Measurements from ENCODE around the gene COL21A1.

DNA sequence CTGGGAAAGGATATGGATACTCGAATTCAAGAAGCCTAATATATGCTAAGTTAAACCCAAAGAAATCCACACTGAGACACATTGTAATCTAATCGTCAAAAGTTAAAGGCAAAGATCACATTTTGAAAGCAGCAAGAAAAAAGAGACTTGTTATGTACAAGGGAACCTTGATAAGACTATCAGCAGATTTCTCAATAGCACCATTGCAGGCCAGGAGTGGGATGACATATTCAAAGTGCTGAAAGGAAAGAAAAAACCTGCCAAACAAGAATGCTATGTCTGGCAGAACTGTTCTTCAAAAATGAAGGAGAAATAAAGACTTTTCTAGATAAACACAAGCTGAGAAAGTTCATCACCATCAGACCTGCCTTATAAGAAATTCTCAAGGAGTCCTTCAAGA, 75.2 kb downstream of the COL21A1 start:
- TF ChIP-seq, protein P1, sequence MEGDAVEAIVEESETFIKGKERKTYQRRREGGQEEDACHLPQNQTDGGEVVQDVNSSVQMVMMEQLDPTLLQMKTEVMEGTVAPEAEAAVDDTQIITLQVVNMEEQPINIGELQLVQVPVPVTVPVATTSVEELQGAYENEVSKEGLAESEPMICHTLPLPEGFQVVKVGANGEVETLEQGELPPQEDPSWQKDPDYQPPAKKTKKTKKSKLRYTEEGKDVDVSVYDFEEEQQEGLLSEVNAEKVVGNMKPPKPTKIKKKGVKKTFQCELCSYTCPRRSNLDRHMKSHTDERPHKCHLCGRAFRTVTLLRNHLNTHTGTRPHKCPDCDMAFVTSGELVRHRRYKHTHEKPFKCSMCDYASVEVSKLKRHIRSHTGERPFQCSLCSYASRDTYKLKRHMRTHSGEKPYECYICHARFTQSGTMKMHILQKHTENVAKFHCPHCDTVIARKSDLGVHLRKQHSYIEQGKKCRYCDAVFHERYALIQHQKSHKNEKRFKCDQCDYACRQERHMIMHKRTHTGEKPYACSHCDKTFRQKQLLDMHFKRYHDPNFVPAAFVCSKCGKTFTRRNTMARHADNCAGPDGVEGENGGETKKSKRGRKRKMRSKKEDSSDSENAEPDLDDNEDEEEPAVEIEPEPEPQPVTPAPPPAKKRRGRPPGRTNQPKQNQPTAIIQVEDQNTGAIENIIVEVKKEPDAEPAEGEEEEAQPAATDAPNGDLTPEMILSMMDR (IDR thresholded peaks at IDR 0.05; ENCODE audit: insufficient read depth, low read depth, low read length) = no peak
- TF ChIP-seq EZH2 (IDR thresholded peaks at IDR 0.05; ENCODE audit: insufficient read depth, low read length) = no peak
